HG03159 (cell line): ENCODE data around the gene PDZD2.

Experiments
- ATAC-seq: cut with Tn5 transposase; IDR thresholded peaks from one replicate; pipeline ENCODE4 v1.9.1; 2021; ENCODE audit warnings: mild to moderate bottlenecking, moderate library complexity; ENCODE audit not compliant: unreplicated experiment

Gene PDZD2

DNA sequence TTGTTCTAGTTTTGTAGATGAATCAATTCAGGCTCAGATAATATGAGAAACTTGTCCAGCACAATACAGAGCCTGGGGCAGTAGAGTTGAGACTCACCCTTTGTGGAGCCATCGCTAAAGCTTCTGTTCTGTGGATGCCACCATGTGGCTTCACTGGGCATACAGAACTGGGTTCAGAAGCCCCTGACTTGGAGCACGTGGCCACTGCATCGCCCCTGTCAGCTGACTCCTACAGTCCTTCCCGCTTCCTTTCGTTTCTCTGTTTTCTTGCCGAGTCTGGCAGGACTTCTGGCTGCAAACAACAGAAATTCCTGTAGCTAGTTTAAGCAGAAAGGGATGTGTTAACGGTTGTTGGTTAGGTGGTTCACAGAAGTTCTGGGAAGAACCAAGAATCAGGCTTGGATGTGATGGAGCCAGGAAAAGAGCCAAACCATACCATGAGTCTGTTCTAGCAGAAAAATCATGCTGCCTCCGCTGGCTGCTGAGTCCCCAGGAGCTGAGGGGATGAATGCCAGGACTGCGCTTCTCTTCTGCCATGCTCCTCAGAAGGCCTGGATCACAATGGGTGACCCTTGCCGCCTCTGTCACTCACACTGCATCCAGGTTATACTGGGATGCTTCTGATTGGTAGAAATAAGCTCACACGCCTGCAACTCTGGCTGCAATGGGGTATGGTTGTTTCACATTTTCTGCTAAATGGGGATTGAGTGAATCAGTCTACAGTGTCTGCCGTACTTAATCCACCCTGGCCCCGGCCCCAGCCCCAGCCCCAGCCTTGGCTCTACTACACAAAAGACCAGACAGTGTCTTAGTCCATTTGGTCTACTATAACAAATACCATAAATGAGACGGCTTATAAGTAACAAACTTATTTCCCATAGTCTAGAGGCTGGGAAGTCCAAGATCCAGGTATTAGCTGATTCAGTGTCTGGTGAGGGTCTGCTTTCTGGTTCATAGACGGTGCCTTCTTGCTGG is 272.6 kb downstream of the PDZD2 start:
- ATAC-seq = no peak

GRCh38 chr5:31913808-31914207 is 274.9 kb downstream of the PDZD2 start:
- no peak for ATAC-seq

GRCh38 chr5:31916327-31916726 is 277.4 kb downstream of the PDZD2 start:
- ATAC-seq = no peak

- no peak for ATAC-seq
These were observed 279.8 kb downstream of the PDZD2 start for GRCh38 chr5:31918739-31919138.

- ATAC-seq = no peak
These were observed 282.9 kb downstream of the PDZD2 start for GRCh38 chr5:31921852-31922305.

- ATAC-seq = no peak
These were observed 285.1 kb downstream of the PDZD2 start for GRCh38 chr5:31924005-31924404.

DNA sequence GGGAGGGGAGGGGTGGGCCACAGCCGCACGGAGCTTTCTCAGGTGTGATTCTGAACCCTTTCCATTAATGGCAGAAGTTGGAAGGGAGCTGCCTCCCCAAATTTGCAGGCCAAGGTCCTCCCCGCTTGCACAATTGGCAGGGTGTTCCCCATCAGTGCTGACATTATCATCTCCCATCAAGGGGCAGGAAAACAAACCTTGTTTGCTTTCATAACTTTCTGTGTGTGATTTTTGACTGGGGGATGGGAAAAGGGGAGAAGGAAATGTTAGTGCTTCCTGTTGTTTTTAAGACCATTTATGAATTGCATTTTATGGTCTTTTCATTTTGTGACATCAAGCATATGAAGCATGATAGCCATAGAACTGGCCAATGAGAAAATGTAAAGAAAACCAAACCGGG is 292.9 kb downstream of the PDZD2 start:
- no peak for ATAC-seq

- ATAC-seq = no peak
These were observed 295.2 kb downstream of the PDZD2 start for GRCh38 chr5:31934156-31934555.

GRCh38 chr5:31935496-31936369 is 296.8 kb downstream of the PDZD2 start:
- no peak for ATAC-seq

- no peak for ATAC-seq
These were observed 297.8 kb downstream of the PDZD2 start for GRCh38 chr5:31936683-31937082.

DNA sequence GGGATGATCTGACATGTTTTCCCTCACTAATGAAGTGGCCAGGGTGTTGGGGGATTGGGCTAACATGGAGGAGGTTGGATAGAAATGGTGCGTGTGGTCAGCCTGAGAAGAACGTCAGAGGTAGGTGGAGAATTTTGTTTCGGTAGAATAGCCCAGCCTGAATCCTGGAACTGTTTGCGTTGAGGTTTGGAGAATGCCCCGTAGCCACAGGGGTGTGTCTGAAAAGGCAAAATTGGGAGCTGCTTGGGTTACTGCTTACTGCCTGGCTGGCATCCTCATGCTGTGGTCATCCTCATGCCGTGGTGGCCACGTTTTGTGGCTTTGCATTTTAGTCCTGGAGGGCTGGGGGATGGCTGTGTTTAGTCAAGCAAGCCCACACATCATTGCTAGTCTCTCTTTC is 298.3 kb downstream of the PDZD2 start:
- no peak for ATAC-seq

GRCh38 chr5:31937703-31938102 is 298.8 kb downstream of the PDZD2 start:
- no peak for ATAC-seq

- ATAC-seq = no peak
These were observed 300.2 kb downstream of the PDZD2 start for GRCh38 chr5:31939151-31939550.

GRCh38 chr5:31941151-31941755 is 302.3 kb downstream of the PDZD2 start:
- no peak for ATAC-seq

- ATAC-seq = no peak
These were observed 303.6 kb downstream of the PDZD2 start for GRCh38 chr5:31942546-31942945.

DNA sequence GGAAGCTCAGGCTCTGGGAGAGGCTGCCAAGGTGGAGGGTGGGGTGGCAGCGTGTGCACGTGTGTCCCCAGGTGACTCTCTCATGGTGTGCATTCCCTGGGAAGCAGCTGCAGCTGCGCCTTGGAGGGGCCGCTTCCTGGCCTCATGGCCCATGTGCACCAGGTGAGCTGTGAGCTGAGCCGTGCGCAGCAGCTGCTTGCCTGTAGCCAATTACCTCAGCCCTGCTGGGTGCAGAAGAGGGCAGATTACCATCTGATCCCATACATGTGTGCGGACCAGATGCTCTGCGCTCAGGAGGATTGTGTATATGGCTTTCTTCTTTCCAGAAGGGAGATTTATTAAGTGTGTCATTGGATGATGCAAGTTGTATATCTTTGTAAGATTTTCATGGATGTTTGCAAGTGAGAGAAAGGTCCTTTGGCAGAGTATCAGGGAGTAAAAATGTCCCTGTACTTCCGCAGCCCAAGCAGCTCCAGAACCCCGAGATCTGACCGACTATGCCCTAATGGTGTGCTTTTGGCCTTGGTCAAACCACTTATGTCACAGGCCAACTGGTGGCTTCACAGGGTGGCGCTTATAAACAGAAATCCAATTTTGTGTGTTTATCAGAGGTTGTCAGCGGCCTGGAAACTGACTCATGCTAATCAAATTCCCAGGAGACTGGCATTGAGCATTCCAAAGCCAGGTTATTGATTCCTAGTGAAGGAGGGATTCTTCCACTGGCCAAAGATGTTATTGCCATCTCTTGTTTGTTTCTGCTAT is 305.9 kb downstream of the PDZD2 start:
- no peak for ATAC-seq

- no peak for ATAC-seq
These were observed 309.1 kb downstream of the PDZD2 start for GRCh38 chr5:31948006-31948405.

DNA sequence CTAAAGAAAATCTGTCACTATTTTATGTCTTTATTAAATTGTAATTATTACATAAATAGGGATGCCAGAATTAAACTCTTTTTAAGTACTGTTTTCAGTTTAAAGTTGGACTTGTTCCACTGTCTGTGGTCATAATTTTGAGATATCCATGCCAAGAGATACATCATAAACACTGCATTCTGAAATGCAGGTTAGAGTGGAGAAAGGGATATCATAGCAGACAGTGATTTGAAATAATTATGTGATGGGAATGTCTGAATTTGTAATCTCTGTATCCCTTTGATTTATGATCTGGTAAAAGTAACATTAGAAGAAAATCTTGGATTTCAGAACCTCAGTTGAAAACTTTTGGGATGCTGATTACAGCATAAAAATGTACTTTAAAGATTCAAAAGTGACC is 313.1 kb downstream of the PDZD2 start:
- ATAC-seq = no peak

GRCh38 chr5:31954091-31954490 is 315.2 kb downstream of the PDZD2 start:
- ATAC-seq = no peak

DNA sequence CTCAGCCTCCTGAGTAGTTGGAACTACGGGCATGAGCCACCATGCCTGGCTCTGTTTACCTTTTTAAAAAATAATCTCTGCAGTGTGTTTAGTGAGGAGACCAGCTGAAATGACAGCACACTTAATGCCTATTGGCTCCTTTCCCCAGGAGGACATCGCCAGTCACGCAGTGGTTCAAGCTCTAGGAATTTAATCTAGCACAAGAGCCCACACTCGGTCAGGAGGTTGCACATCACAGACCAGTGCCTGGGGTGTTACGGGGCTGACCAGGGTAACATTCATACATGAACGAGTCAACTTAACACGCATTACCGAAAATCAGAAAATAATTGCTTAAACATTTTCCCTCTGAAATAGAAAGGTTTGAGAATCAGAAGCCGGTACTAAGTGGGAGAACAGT is 318.2 kb downstream of the PDZD2 start:
- no peak for ATAC-seq
